Activated naive CD8-positive, alpha-beta T cell treated with anti-CD3 and anti-CD28 coated beads for 36 hours (primary cell): Measurements from ENCODE around the gene ZFAND3. TPM values are rescaled to one million over a fixed set of nuclear protein-coding genes. Genes with fewer than 3 reads are reported as not detected.

Experiments used
- DNase-seq: peaks from one replicate; pipeline ENCODE4 v3.0.0; 2021
- H3K27ac Mint-ChIP-seq: one replicate; pipeline ENCODE4 v1.8.0; 2022; ENCODE audit warnings: mild to moderate bottlenecking, moderate library complexity, mixed read lengths
- H3K27me3 Mint-ChIP-seq: one replicate; pipeline ENCODE4 v1.8.0; 2022; ENCODE audit warnings: mild to moderate bottlenecking, mixed read lengths
- H3K36me3 Mint-ChIP-seq: one replicate; pipeline ENCODE4 v1.8.0; 2021; ENCODE audit warnings: mild to moderate bottlenecking, mixed read lengths
- H3K4me1 Mint-ChIP-seq: one replicate; pipeline ENCODE4 v1.8.0; 2021; ENCODE audit warnings: mixed read lengths
- H3K4me3 Mint-ChIP-seq: one replicate; pipeline ENCODE4 v1.8.0; 2022; ENCODE audit warnings: mild to moderate bottlenecking, moderate library complexity, mixed read lengths
- H3K9me3 Mint-ChIP-seq: one replicate; pipeline ENCODE4 v1.8.0; 2022; ENCODE audit warnings: mixed read lengths
- total RNA-seq, 2 experiments: library from RNA; stranded (reverse); gene quantifications; one replicate each; pipeline ENCODE4 v1.2.3, GENCODE V29; 2021

Gene ZFAND3
- total RNA-seq, 2 experiments from 2014 or later, result 36.3 to 38.5 TPM

DNA sequence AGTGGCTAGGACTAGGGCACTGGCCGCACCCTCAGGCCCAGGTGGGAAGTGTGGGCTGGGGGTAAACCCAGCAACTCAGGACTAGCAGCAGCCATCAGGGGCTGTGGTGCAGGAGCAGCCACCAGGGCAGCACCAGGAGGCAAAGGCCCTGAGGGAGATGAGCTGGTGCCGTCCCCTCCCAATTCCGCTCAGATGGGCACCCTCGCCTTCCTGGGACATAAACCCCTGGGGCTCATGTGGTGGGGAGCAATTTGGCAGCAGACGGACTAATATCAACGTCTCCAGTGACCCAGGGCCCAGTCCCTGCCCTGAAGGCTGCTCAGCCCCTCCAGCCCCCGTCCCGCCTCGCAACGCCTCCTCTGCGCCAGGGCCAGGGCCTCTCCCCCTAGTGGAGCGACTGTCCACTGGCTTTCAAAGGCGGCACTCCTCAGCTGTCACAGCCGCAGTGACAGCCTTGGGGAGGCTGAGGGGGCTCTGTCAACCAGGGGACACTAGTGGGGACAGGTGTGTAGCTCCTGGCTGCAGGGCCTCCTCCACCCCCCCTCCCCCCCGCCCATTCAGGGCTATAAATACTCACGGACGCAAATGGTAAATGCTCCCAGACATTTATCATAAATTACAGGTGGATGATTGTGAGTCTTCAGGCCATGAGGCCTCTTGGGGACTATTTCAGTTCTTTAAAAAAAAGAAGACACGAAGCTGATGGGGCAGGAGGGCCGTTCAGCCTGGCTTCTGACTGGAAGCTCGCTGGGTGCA is 349.9 kb downstream of the ZFAND3 start:
- H3K36me3 Mint-ChIP-seq, result peaks cover 4% of the 10 kb centered on the region
- H3K27me3 Mint-ChIP-seq, result no peaks in the 10 kb centered on the region
- DNase-seq, result no peak
- H3K27ac Mint-ChIP-seq, result no peak overlapping the region
- no peak overlapping the region for H3K4me3 Mint-ChIP-seq
- no peaks in the 10 kb centered on the region for H3K9me3 Mint-ChIP-seq
- H3K4me1 Mint-ChIP-seq, result no peaks in the 10 kb centered on the region

DNA sequence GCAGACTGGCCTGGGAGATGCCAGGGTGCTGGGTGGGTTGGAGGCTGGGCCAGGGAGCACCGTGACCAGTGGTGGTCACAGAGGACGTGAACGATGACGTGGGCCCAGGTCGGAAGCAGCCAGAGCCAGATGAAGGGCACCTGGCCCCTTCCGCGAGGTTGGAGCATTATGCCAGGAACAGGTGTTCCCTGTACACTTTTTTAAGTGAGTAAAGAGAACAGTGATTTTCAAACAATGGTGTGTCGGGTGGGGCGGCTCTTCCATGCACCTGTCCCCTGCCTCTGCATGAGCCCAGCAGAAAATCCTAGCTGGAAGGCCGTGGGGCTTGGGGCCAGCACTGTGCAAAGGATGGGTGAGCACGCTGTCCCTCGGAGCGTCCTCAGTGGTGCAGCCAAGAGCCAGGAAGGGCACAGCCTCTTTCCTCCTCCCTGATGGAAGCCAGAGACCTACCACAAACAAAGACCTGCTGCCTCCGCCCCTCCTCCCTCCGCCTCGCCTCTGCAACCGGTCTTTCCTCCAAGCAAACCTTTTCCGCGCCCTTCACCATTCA is 350.5 kb downstream of the ZFAND3 start:
- no peaks in the 10 kb centered on the region for H3K27me3 Mint-ChIP-seq
- H3K4me1 Mint-ChIP-seq, result no peaks in the 10 kb centered on the region
- H3K9me3 Mint-ChIP-seq, result no peaks in the 10 kb centered on the region
- no peak for DNase-seq
- no peak overlapping the region for H3K4me3 Mint-ChIP-seq
- H3K27ac Mint-ChIP-seq, result no peak overlapping the region
- H3K36me3 Mint-ChIP-seq, result peaks cover 4% of the 10 kb centered on the region

DNA sequence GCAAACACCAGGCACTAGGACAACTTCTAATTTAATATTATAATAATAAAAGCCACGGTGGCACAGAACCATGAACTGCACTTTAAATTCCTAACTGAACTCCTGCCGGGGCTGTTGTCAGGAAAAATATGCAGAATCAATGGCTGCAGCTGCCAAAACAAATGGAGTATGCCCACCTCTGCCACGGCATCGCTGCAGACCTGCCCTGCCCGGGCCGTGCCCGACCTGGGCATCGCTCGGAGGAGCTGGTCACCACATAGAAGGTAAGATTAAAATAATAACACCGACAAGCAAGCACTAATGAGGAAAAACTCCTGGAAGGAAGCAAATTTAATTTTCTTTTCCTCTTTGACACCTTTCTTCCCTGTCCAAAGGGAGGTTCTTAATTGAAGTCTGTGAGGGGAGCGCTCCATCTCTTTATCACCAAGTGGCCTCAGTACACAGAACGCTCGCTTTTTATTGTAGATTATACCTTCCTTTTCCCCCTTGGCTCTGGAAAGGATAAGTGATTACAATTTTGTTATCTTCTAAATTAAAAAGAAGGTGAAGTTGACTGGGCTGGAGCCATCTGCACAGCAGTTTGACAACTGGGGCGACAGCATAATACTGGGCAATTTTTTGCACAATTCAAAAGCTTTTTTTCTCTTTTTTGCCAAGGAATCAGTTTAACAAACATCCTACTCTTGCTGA is 351.3 kb downstream of the ZFAND3 start:
- no peaks in the 10 kb centered on the region for H3K4me1 Mint-ChIP-seq
- H3K9me3 Mint-ChIP-seq, result no peaks in the 10 kb centered on the region
- peaks cover 4% of the 10 kb centered on the region for H3K36me3 Mint-ChIP-seq
- H3K27ac Mint-ChIP-seq, result no peak overlapping the region
- no peaks in the 10 kb centered on the region for H3K27me3 Mint-ChIP-seq
- no peak overlapping the region for H3K4me3 Mint-ChIP-seq
- no peak for DNase-seq

DNA sequence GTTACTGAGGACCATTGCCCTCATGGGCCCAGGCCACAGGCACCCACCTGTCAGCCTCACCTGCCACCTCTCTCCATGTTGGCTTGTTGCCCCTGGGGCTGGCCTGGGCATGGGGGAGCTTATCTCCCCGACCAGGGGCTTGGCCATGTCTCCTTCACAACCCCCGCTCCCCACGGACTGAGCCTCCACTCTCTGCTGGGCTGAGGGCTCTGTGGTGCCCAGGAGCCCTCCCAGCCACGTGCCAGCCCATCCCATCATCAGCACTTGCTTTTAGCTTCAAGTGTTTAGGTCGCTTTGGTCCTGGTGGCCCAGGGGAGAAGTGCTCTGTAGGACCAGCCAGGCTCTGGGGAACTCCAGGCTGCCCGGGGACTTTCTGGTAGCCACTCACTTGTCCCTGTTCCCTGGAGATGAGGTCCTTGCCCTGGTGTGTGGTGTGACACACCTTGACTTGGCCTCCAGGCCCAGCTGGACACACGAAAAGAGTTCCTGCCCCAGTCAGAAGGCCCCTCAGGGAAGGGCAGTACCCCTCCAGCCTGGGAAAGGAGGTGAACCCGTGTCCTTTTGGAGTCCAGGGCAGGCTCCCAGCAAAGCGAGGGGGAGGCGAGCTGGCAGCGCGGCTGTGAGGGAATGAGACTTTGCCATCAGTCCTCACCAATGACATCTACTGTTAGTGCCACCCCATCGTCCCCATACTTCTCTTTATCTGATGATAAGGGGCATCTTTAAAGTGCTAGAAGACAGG is 352.6 kb downstream of the ZFAND3 start:
- Mint-ChIP-seq H3K36me3 (peaks cover 4% of the 10 kb centered on the region), H3K27me3 (no peaks in the 10 kb centered on the region), H3K9me3 (no peaks in the 10 kb centered on the region), H3K4me1 (no peaks in the 10 kb centered on the region), H3K4me3 (no peak overlapping the region), H3K27ac (no peak overlapping the region)
- DNase-seq, result no peak

DNA sequence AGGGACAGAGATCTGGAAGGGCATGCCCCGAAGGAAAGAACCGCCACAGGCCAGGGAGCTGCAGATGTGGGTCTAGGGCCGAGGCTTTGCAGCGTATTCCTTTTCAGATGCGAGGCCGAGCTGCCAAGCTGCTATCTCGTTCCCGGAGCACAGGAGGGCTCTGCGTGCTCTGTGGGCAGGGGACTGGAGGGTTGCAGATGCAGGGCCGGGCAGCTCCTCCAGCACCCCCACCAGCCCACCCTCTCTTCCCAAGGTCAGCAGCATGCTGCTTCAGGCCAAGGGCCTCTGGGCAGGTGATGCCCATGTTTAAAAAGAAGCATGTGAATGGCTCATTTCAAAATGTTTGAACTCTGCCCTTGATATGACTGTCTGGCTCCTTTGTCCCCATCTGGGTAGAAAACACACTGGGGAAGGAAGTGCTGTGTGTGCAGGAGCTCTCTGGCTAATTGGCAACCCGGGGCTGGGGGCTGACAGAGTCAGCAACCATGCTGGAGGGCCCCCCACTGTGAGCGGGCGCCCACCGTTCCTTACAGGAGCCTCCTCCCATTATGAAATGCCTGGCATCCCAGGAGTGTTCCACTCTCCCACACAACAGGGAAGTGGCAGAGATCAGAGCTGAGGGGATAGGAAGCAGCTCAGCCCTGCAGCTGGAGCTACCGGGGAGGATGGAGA is 353.3 kb downstream of the ZFAND3 start:
- Mint-ChIP-seq H3K27ac (no peak overlapping the region), H3K9me3 (no peaks in the 10 kb centered on the region), H3K36me3 (peaks cover 4% of the 10 kb centered on the region), H3K4me1 (no peaks in the 10 kb centered on the region), H3K4me3 (no peak overlapping the region), H3K27me3 (no peaks in the 10 kb centered on the region)
- DNase-seq, result no peak

DNA sequence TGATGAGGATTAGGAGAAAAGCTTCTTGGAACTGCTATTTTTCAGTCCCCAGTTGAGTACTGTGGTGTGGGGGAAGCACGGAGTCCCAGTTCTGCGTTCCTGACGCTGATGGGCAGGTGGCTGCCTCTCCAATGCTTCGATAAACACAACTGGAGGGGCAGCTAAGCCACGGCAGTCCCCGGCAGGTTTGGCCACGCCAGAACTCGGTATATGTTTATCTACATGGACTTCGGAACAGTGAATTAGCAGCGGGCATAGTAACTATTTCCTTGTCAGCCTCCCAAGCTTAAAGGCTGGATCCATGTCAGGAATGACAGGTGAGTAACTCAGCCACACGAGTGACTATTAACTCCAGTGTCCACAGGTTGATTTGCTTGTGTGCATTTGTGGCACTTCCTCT is 354.4 kb downstream of the ZFAND3 start:
- no peak for DNase-seq
- Mint-ChIP-seq H3K9me3 (no peaks in the 10 kb centered on the region), H3K4me3 (no peak overlapping the region), H3K27ac (no peak overlapping the region), H3K36me3 (peaks cover 4% of the 10 kb centered on the region), H3K27me3 (no peaks in the 10 kb centered on the region), H3K4me1 (no peaks in the 10 kb centered on the region)

DNA sequence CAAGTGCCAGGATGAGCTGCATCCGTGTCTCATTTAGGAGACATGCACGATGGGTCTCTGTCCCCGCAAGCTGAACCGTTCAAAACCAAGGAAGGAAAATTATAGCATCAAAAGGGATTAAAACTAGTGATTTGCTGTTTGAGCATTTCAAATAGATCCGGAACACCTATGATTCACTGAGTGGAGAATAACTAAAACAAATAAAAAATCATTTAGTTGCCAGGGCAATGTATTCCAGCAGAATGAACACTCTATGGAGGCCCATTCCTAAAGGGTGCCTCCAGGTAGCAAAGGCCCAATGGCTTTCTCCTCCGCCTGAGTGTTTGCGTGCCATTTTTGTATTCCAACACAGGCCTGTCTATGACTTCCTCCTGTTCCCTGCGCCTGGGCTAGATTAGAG is 354.8 kb downstream of the ZFAND3 start:
- no peaks in the 10 kb centered on the region for H3K4me1 Mint-ChIP-seq
- no peaks in the 10 kb centered on the region for H3K9me3 Mint-ChIP-seq
- DNase-seq, result no peak
- no peak overlapping the region for H3K27ac Mint-ChIP-seq
- peaks cover 4% of the 10 kb centered on the region for H3K36me3 Mint-ChIP-seq
- H3K27me3 Mint-ChIP-seq, result no peaks in the 10 kb centered on the region
- H3K4me3 Mint-ChIP-seq, result no peak overlapping the region

DNA sequence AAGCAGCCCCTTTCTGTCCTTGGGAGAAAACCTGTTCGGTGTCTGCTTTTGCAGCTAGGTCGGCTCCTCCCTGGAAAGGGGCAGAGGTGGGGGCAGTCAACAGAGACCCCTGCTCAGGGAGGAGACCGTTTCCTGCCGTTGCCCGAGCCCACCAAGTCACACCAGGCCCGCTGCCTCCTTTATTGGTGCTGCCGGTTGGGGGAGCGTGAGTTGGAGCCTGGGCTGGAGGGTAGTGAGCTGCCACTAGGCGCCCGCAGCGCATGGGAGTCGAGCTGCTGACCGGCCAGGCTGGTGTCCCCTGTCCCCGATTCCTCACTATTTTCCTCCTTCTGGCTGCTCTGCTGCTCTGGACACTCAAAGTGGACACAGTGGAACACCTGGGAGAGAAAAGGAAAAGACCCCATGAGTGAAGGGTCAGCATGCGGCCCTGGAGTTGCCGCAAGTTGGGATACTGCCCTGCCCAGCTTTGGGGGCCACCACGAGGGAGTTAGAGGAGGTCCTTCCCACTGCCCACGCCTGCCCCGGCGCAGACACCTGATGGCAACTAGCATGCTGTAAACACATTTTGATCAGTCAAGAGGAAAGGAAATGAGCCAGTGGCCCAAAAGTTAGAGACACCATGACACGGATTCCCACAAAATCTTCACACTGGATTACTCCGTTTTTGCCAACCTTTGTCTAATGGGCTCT is 355.4 kb downstream of the ZFAND3 start:
- Mint-ChIP-seq H3K36me3 (peaks cover 4% of the 10 kb centered on the region), H3K4me1 (no peaks in the 10 kb centered on the region), H3K9me3 (no peaks in the 10 kb centered on the region), H3K4me3 (no peak overlapping the region), H3K27ac (no peak overlapping the region), H3K27me3 (no peaks in the 10 kb centered on the region)
- DNase-seq, result no peak

DNA sequence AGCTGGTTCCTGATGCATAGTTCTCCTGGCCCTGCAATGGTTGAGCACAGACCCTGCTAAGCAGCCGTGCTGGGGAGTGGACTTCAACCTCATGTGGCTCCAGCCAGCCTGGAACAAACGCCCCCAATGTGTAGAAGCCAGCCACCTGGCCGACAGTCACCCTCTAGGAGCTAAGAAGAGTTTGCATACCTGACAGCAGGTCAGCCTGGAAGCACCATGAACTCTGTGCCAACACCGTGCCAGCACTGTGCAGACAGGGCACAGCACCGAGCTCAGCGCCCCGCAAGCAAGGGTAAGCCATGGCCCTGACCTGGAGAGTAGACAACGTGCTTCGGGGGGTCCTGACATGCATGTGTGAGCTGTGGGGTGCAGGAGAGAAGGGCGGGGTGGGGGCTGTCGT is 356.3 kb downstream of the ZFAND3 start:
- no peak overlapping the region for H3K4me3 Mint-ChIP-seq
- H3K4me1 Mint-ChIP-seq, result no peaks in the 10 kb centered on the region
- no peaks in the 10 kb centered on the region for H3K27me3 Mint-ChIP-seq
- DNase-seq, result no peak
- H3K27ac Mint-ChIP-seq, result no peak overlapping the region
- H3K36me3 Mint-ChIP-seq, result peaks cover 4% of the 10 kb centered on the region
- no peaks in the 10 kb centered on the region for H3K9me3 Mint-ChIP-seq

DNA sequence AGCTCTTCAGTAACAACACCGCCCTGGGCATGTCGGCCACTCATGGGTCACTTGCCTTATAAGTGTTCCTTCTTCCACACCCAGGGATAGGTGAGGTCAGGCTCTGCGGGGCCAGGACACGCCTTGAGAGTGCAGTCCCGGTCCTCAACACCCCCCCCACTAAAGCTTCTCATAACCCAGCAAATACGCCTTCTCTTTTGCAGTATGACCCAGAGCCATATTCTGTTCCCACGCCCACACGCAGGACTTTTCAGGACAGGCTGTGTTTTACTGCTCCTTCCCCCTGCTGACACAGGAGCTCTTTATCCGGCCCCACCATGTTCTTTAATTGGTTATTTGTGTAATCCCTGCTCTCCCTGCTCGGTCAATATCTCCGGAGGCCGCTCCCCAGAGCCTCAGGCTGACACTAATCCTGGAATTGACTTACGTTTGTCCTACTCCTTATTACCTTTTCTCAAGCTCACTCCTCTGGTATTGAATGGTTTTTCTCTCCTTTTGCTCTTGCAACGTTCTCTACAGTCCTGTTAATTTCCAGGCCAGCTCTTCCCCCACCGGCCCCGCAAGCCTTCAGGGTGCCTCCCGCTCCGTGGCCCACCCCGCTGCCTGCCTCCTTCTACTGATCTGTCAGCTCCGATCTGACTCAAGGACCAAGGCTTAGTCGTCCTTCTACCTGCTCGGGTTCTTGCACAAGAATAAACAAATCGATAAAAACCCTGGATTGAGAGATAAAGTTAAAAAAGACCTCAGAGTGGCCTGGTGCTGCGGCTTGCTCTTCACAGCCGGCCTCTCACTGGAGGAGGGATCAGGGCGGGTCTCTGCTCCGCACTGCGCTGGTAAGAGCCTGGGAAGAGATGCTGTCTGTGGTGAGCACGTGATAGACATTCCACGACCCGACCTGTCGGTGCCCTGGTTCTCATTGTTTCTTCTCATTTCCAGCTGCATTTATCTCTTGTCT is 357.5 kb downstream of the ZFAND3 start:
- no peak for DNase-seq
- Mint-ChIP-seq H3K4me1 (no peaks in the 10 kb centered on the region), H3K36me3 (peaks cover 4% of the 10 kb centered on the region), H3K9me3 (no peaks in the 10 kb centered on the region), H3K27me3 (no peaks in the 10 kb centered on the region), H3K4me3 (no peak overlapping the region), H3K27ac (no peak overlapping the region)

DNA sequence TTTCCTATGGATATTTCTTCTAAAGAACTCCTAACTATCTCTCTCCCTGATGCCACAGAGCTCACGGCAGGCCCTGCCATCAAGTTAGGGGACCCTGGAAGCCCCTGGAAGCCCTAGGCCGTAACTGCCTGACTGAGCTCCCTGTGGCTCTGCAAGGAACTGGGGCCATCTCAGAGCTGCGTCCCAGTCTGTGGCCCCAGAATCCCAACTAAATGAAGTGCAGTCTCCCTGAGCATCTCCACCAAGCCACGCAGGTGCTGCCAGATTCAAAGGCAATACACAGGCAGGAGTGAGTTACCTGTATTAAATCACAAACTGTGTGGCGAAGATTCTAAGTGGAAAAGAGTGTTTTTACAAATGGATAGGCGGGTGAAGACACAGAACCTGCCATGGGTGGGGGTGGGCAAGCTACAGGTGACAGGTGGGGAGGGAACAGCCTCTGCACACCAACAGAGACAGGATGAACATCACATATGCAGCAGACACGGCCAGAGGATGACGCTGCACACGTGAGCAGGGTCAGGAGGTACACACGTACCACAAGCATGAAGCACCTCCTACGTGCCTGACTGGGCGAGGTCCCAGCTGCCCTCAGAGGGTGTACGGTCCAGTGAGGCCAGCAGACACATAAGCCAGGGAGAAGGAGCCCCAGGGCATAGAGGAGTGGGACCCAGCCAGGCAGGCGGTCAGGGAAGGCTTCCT is 358.5 kb downstream of the ZFAND3 start:
- no peak overlapping the region for H3K4me3 Mint-ChIP-seq
- no peak overlapping the region for H3K27ac Mint-ChIP-seq
- H3K27me3 Mint-ChIP-seq, result no peaks in the 10 kb centered on the region
- peaks cover 4% of the 10 kb centered on the region for H3K36me3 Mint-ChIP-seq
- no peaks in the 10 kb centered on the region for H3K4me1 Mint-ChIP-seq
- no peak for DNase-seq
- H3K9me3 Mint-ChIP-seq, result no peaks in the 10 kb centered on the region

DNA sequence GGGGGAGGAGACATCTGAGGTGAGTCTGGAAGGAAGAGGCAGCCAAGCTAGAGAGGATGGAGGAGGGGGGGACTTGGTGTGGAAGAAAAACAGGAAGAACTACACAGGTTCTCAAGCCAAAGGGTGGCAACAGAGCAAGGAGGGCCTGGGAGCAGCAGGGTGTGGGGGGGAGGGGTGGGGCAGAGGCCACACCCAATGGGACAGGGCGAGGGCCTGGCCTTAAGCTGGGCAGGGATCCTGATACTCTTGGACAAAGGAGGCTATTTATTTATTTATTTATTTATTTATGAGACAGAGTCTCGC is 359.0 kb downstream of the ZFAND3 start:
- no peaks in the 10 kb centered on the region for H3K27me3 Mint-ChIP-seq
- no peak overlapping the region for H3K27ac Mint-ChIP-seq
- no peaks in the 10 kb centered on the region for H3K9me3 Mint-ChIP-seq
- no peak for DNase-seq
- no peaks in the 10 kb centered on the region for H3K4me1 Mint-ChIP-seq
- H3K36me3 Mint-ChIP-seq, result peaks cover 2% of the 10 kb centered on the region
- no peak overlapping the region for H3K4me3 Mint-ChIP-seq

DNA sequence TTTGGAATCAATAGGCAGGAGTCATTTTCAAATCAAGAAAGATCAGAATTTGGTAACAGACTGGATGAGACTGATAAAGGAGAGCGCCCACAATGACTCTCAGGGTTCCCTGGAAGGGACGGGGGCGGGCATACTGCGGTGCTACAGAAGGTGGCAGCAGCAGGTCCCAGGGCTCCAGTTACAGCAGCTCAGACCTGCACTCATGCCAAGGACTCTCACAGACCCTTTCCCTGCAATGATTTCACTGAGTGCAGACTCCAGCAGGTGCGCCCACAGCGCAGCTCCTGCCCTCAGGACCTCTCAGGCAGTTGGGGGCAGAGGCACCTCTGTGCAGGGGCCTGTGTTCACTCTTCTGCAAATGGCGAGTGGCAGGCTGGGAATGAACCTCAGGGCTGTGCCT is 359.8 kb downstream of the ZFAND3 start:
- Mint-ChIP-seq H3K4me3 (no peak overlapping the region), H3K36me3 (no peaks in the 10 kb centered on the region), H3K27me3 (no peaks in the 10 kb centered on the region), H3K9me3 (no peaks in the 10 kb centered on the region), H3K27ac (no peak overlapping the region), H3K4me1 (no peaks in the 10 kb centered on the region)
- DNase-seq, result no peak
